NT2/D1 (cell line): ENCODE measurements around the gene AKAP6.
"Not testable (repeated sequence)": the region's sequence is repeated elsewhere in the genome, so short reads cannot be mapped to it uniquely, and the experiment has no call there.

ENCODE experiments used
- DNase-seq: peaks from one replicate; pipeline ENCODE4 v3.0.0-alpha.2; 2011; ENCODE audit warnings: low read depth, low spot score
- H3K27me3 ChIP-seq: 2 replicates; pipeline ENCODE4 v1.6.0; 2011; ENCODE audit warnings: mild to moderate bottlenecking; ENCODE audit not compliant: insufficient read length, insufficient read depth
- H3K36me3 ChIP-seq: 2 replicates; pipeline ENCODE4 v1.6.1; 2011; ENCODE audit warnings: mild to moderate bottlenecking, low read length, mixed read lengths; ENCODE audit not compliant: insufficient read depth, insufficient read length
- H3K4me1 ChIP-seq: 2 replicates; pipeline ENCODE4 v1.5.1; 2011; ENCODE audit not compliant: insufficient read depth, insufficient read length
- H3K4me3 ChIP-seq: 2 replicates; pipeline ENCODE4 v1.5.1; 2011; ENCODE audit warnings: low read depth; ENCODE audit not compliant: insufficient read length
- H3K9ac ChIP-seq: 2 replicates; pipeline ENCODE4 v1.6.0; 2011; ENCODE audit warnings: low read depth; ENCODE audit not compliant: insufficient read length
- H3K9me3 ChIP-seq: 2 replicates; pipeline ENCODE4 v1.5.1; 2011; ENCODE audit warnings: mild to moderate bottlenecking, low read length; ENCODE audit not compliant: insufficient read depth
- SUZ12 ChIP-seq: IDR thresholded peaks from 2 replicates; pipeline ENCODE4 v1.6.1; 2011; ENCODE audit not compliant: insufficient read length, insufficient read depth; ENCODE audit errors: extremely low read depth
- YY1 ChIP-seq: IDR thresholded peaks from 2 replicates; pipeline ENCODE4 v1.6.1; 2011; ENCODE audit not compliant: insufficient read length, insufficient read depth
- ZNF274 ChIP-seq: IDR thresholded peaks from 2 replicates; pipeline ENCODE4 v1.6.1; 2011; ENCODE audit warnings: mild to moderate bottlenecking, low read depth, low read length

The AKAP6 gene

DNA sequence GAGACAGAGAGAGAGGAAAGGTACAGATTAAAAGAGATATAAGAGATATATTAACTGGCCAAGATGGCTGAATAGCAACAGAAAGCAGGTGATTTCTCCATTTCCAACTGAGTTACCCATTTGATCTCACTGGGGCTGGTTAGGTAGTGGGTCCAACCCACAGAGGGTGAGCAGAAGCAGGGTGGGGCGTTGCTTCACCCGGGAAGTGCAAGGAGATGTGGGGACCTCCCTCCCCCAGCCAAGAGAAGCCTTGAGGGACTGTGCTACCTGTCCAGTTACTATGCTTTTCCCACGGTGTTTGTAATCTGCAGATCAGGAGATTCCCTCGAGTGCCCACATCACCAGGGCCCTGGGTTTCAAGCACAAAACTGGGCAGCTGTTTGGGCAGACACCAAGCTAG lies 131.2 kb downstream of the AKAP6 start:
- no peaks in the 10 kb centered on the region for H3K4me1 ChIP-seq
- no peak overlapping the region for H3K4me3 ChIP-seq
- TF ChIP-seq SUZ12 (no peak), YY1 (no peak), ZNF274 (no peak)
- no peaks in the 10 kb centered on the region for H3K9me3 ChIP-seq
- H3K27me3 ChIP-seq, result no peaks in the 10 kb centered on the region
- H3K36me3 ChIP-seq, result no peaks in the 10 kb centered on the region
- no peak overlapping the region for H3K9ac ChIP-seq
- DNase-seq, result no peak

DNA sequence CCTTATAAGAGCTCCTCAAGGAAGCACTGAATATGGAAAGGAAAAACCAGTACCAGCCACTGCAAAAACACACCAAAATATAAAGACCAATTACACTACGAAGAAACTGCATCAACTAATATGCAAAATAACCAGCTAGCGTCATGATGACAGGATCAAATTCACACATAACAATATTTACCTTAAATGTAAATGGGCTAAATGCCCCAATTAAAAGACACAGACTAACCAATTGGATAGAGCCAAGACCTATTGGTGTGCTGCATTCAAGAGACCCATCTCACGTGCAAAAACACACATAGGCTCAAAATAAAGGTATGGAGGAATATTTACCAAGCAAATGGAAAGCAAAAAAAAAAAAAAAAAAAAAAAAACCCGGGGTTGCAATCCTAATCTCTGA lies 133.5 kb downstream of the AKAP6 start:
- not testable (repeated sequence) for H3K36me3 ChIP-seq, H3K4me3 ChIP-seq, H3K4me1 ChIP-seq, H3K27me3 ChIP-seq, H3K9me3 ChIP-seq, DNase-seq, H3K9ac ChIP-seq

DNA sequence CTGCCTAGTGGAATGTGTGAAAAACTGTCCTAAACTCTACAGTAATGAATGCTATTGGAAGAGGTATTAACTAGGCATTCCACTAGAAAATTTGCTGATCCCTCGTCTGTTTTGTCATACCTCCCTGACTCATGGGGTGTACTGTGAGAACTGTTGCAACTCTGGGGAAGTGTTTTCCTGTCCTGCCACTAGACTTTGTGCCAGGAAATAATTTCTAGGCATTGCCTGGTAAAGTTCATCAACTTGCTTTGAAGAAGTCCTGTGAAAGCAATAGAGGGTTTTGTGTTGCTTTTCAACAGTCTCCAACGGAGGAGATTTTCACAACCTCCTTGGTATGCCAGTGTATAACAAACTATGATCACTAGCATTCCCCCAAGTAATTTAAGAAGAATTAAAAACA lies 139.9 kb downstream of the AKAP6 start:
- Histone ChIP-seq H3K4me3 (no peak overlapping the region), H3K9ac (no peak overlapping the region), H3K27me3 (no peaks in the 10 kb centered on the region), H3K4me1 (no peaks in the 10 kb centered on the region), H3K9me3 (no peaks in the 10 kb centered on the region), H3K36me3 (no peaks in the 10 kb centered on the region)
- no peak for DNase-seq
- TF ChIP-seq YY1, result no peak
- TF ChIP-seq SUZ12, result no peak
- TF ChIP-seq ZNF274, result no peak

DNA sequence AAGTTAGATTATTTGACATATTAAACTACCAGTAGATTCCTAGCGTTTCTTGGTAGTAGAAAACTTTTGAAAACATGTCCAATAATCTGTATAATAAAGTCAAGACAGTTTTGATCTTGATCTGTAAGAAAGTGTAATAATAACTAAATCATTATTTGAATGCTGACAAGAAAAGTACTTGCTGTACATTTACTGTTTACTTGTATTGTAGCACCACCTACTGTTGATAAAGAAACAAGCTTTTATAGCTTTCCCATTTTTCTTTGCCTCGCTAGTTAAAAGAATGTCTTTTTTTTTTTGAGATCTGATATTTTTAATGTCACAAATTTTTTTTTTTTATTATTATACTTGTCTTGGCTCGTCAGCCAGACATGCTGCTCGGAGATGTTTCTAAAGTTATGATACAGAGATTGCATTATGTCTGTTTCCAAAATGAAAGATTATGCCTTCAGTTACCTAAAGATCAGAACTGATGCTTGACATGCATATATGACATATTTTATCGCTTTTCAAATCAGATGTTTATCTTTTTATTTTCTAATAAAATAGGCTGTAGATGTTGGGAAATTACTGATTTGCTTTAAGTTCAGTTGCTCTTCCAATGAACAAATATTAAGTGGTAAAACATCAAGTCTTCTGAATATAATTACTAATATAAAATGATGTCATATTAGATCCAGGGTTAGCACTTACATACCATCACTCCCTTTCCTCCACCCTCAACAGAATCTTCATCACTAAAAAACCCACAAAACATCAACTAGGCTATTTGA lies 140.5 kb downstream of the AKAP6 start:
- H3K27me3 ChIP-seq, result no peaks in the 10 kb centered on the region
- no peak overlapping the region for H3K4me3 ChIP-seq
- TF ChIP-seq SUZ12 (no peak), YY1 (no peak), ZNF274 (no peak)
- no peaks in the 10 kb centered on the region for H3K36me3 ChIP-seq
- H3K9ac ChIP-seq, result no peak overlapping the region
- no peaks in the 10 kb centered on the region for H3K4me1 ChIP-seq
- H3K9me3 ChIP-seq, result no peaks in the 10 kb centered on the region
- no peak for DNase-seq

DNA sequence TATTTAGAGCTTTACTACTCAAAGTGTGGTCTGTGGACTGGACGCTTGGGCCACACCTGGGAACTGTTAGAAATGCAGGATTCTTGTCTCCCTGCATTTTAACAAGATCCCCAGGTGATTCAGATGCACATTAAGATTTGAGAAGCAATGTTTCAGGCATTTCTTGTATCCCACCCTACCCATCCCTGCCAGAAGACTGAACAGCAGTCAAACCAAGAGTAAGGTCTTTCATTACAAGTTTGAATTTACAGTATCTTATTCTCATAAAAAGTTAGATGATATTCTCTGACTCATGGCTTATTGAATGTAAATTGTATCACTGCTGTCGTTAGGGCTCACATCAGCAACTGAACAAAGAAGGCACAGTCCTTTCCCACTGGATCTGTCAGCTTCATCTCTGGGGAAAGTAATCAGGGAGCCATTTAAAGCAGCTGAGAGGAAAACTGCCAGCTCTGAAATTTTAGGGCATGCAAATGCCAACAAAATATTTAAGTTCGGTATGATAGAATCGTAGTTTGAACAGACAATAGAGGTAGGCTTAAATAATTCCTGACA lies 141.1 kb downstream of the AKAP6 start:
- Histone ChIP-seq H3K9me3 (no peaks in the 10 kb centered on the region), H3K4me1 (no peaks in the 10 kb centered on the region), H3K27me3 (no peaks in the 10 kb centered on the region), H3K4me3 (no peak overlapping the region), H3K36me3 (no peaks in the 10 kb centered on the region), H3K9ac (no peak overlapping the region)
- no peak for TF ChIP-seq SUZ12
- no peak for TF ChIP-seq YY1
- no peak for TF ChIP-seq ZNF274
- DNase-seq, result no peak

DNA sequence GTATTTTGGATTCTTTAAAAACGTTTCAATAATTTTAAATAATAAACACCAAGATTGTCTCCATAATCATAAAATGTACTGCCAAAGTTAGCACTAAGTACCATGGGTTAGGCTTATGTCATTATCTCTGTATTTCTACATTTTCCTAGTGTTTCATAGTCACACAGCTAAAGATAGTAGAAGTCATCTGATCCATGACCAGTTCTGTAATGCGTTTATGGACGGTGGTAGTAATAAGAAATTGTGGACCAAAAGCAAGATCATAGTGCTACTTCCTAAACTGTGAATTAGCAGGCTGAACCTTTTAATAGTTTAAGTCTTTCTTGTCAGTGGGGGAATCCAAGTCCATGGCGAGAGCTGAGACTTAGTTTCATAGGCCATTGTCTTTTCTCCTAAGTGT lies 142.1 kb downstream of the AKAP6 start:
- H3K36me3 ChIP-seq, result no peaks in the 10 kb centered on the region
- H3K9me3 ChIP-seq, result no peaks in the 10 kb centered on the region
- H3K27me3 ChIP-seq, result no peaks in the 10 kb centered on the region
- H3K4me1 ChIP-seq, result no peaks in the 10 kb centered on the region
- TF ChIP-seq ZNF274 (no peak), SUZ12 (no peak), YY1 (no peak)
- DNase-seq, result no peak
- no peak overlapping the region for H3K4me3 ChIP-seq
- H3K9ac ChIP-seq, result no peak overlapping the region

DNA sequence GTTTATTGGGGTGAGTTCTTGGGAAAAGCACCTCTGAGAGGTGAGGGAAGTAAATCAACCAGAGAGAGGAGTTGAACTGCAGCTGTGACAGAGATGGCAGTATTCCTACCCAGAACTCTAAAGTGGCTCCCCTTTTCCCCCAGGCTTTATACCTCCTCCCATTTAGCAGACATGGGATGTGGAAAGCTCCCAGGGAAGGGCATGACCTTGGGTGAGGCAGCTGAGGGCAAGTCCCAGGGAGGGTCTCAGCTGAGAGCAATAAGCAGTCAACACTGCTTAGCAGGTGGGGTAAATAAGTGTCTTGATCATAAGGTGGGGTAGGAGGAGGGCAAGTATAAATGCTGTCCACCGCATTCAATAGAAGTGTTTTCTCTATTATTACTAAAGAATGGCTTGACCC lies 143.0 kb downstream of the AKAP6 start:
- Histone ChIP-seq H3K9ac (no peak overlapping the region), H3K4me1 (no peaks in the 10 kb centered on the region)

More for the DNA sequence above, 143.0 kb downstream of the AKAP6 start:
- Histone ChIP-seq H3K9me3 (no peaks in the 10 kb centered on the region), H3K4me3 (no peak overlapping the region), H3K27me3 (no peaks in the 10 kb centered on the region), H3K36me3 (no peaks in the 10 kb centered on the region)
- TF ChIP-seq YY1, result no peak
- no peak for TF ChIP-seq SUZ12
- no peak for TF ChIP-seq ZNF274
- no peak for DNase-seq
